Erythroblast (primary cell): ENCODE results near the gene DMRTB1.
"Not testable (repeated sequence)": the region's sequence is repeated elsewhere in the genome, so short reads cannot be mapped to it uniquely, and the experiment has no call there.

ENCODE experiments used
- DNase-seq, 2 experiments: peaks; one replicate each; lab custom pipeline; 2025; lab: John Stamatoyannopoulos, UW
- GATA1 ChIP-seq: IDR thresholded peaks from 2 replicates; pipeline ENCODE4 v1.6.1; 2011; ENCODE audit warnings: low read depth, mild to moderate bottlenecking, control low read depth, low read length, moderate library complexity
- POLR2A ChIP-seq: IDR thresholded peaks from 2 replicates; pipeline ENCODE4 v1.6.1; 2011; ENCODE audit warnings: mild to moderate bottlenecking, low read length

The DMRTB1 gene

GRCh38 chr1:53421208-53421607, 38.0 kb upstream of the DMRTB1 start:
- no peak for DNase-seq
- TF ChIP-seq GATA1 (no peak), POLR2A (no peak)

- no peak for DNase-seq
- no peak for TF ChIP-seq POLR2A
- no peak for TF ChIP-seq GATA1
Observed at GRCh38 chr1:53430261-53430660, 28.9 kb upstream of the DMRTB1 start.

- TF ChIP-seq GATA1 (no peak), POLR2A (no peak)
- DNase-seq: no peak
Observed at GRCh38 chr1:53430779-53431178, 28.4 kb upstream of the DMRTB1 start.

DNA sequence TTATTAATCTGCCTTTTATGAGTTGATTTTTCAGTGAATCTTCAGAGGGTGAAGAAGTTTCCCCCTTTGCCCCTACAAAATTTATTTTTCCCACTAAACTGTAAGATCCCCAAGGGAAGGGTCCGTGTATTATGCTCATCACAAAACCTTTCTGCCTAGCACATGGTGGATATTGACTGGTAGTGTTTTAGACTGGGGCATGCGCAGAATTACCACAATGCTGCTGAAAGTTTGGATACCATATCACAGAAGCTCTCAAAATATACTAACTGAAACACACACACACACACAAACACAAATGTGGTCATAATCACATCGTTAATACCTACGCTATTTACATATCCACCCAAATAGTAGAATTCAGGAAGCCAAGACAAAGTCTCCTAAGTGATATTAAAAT, 28.0 kb upstream of the DMRTB1 start:
- TF ChIP-seq POLR2A (no peak), GATA1 (no peak)
- DNase-seq: no peak

GRCh38 chr1:53431805-53432565, 27.2 kb upstream of the DMRTB1 start:
- TF ChIP-seq GATA1 (no peak), POLR2A (no peak)
- no peak for DNase-seq

DNA sequence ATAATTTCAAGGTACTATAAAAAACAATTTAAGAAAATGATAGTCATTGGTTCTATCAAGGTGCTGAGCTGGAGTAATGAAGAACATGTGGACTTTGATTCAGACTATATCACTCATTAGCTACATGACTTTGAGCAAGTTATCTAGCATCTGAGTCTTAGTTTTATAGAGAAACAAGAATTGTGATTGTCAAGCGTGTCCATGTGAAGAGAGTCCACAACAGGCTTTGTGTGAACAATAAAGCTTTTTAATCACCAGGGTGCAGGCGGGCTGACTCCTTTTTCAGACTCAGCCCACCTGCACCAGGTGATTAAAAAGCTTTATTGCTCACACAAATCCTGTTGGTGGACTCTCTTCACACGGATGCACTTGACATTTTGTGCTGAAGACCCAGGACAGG, 26.6 kb upstream of the DMRTB1 start:
- TF ChIP-seq POLR2A: no peak
- no peak for TF ChIP-seq GATA1
- no peak for DNase-seq

DNA sequence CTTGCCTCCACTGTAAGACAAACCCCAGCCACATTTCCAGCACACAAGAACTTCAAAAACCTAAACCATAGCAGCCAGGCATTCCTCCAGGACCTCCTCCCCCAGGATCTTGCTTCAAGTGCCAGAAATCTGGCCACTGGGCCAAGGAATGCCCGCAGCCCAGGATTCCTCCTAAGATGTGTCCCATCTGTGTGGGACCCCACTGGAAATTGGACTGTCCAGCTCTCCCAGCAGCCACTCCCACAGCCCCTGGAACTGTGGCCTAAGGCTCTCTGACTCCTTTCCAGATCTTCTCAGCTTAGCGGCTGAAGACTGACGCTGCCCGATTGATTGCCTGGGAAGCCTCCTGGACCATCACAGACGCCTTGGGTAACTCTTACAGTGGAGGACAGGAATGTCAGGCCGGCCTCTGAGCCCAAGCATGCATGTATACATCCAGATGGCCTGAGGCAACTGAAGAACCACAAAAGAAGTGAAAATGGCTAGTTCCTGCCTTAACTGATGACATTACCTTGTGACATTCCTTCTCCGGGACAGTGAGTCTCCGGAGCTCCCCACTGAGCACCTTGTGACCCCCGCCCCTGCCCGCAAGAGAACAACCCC, 24.7 kb upstream of the DMRTB1 start:
- DNase-seq: not testable (repeated sequence)

- TF ChIP-seq POLR2A (no peak), GATA1 (no peak)
Observed at GRCh38 chr1:53435151-53435550, 24.0 kb upstream of the DMRTB1 start.

GRCh38 chr1:53438427-53439336, 20.5 kb upstream of the DMRTB1 start:
- no peak for DNase-seq
- no peak for TF ChIP-seq GATA1
- no peak for TF ChIP-seq POLR2A

More at GRCh38 chr1:53435151-53435550, 24.0 kb upstream of the DMRTB1 start:
- DNase-seq: no peak

GRCh38 chr1:53439337-53440207, 19.6 kb upstream of the DMRTB1 start:
- DNase-seq: no peak
- no peak for TF ChIP-seq GATA1
- no peak for TF ChIP-seq POLR2A

- no peak for DNase-seq
- TF ChIP-seq GATA1 (no peak), POLR2A (no peak)
Observed at GRCh38 chr1:53440633-53441032, 18.6 kb upstream of the DMRTB1 start.

- TF ChIP-seq GATA1 (no peak), POLR2A (no peak)
- peak; percentile 44 to 56 for DNase-seq
Observed at GRCh38 chr1:53442299-53442698, 16.9 kb upstream of the DMRTB1 start.

DNA sequence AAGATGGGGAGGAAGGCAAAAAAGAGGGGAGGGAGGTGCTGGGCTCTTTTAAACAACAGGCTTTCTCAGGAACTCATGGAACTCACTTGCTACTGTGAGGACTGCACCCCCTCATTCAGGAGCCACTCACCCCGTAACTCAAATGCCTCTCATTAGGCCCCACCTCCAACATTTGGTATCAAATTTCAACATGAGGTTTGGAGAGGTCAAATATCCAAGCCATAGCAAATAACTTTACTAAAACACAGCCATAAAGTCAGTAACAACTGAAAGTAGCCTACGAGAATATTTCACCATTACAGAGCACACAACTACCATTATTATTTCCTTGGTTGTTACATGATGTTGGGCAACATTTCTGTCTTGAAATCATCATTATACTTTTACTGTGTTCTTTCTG, 13.1 kb upstream of the DMRTB1 start:
- TF ChIP-seq GATA1: no peak
- TF ChIP-seq POLR2A: no peak
- no peak for DNase-seq
